ENCODE measurements around the gene LSMEM2.
"Not testable (repeated sequence)": the region's sequence is repeated elsewhere in the genome, so short reads cannot be mapped to it uniquely, and the experiment has no call there.

The LSMEM2 gene

GRCh38 chr3:50264964-50265485 lies 13.9 kb upstream of the LSMEM2 start:
- Mint-ChIP-seq H3K36me3 (ENCODE audit: low read depth) (no peaks in the 10 kb centered on the region), H3K9me3 (no peaks in the 10 kb centered on the region), H3K4me3 (no peak overlapping the region), H3K27ac (no peak overlapping the region), H3K27me3 (ENCODE audit: low read depth) (peaks cover 14% of the 10 kb centered on the region), H3K4me1 (ENCODE audit: low read depth) (no peaks in the 10 kb centered on the region)
- no peak for DNase-seq (ENCODE audit: low spot score)

GRCh38 chr3:50265571-50265970 lies 13.3 kb upstream of the LSMEM2 start:
- no peaks in the 10 kb centered on the region for H3K9me3 Mint-ChIP-seq
- H3K4me3 Mint-ChIP-seq: no peak overlapping the region
- no peak for DNase-seq (ENCODE audit: low spot score)
- peaks cover 14% of the 10 kb centered on the region for H3K27me3 Mint-ChIP-seq (ENCODE audit: low read depth)
- H3K27ac Mint-ChIP-seq: no peak overlapping the region
- H3K4me1 Mint-ChIP-seq (ENCODE audit: low read depth): no peaks in the 10 kb centered on the region
- no peaks in the 10 kb centered on the region for H3K36me3 Mint-ChIP-seq (ENCODE audit: low read depth)

- Mint-ChIP-seq H3K4me3 (no peak overlapping the region), H3K9me3 (no peaks in the 10 kb centered on the region), H3K4me1 (ENCODE audit: low read depth) (no peaks in the 10 kb centered on the region), H3K27ac (no peak overlapping the region), H3K36me3 (ENCODE audit: low read depth) (no peaks in the 10 kb centered on the region), H3K27me3 (ENCODE audit: low read depth) (peaks cover 14% of the 10 kb centered on the region)
- DNase-seq (ENCODE audit: low spot score): no peak
Measured at GRCh38 chr3:50266017-50266416, 12.9 kb upstream of the LSMEM2 start.

- peaks cover 14% of the 10 kb centered on the region for H3K27me3 Mint-ChIP-seq (ENCODE audit: low read depth)
- H3K9me3 Mint-ChIP-seq: no peaks in the 10 kb centered on the region
- H3K36me3 Mint-ChIP-seq (ENCODE audit: low read depth): no peaks in the 10 kb centered on the region
- H3K4me1 Mint-ChIP-seq (ENCODE audit: low read depth): no peaks in the 10 kb centered on the region
- H3K27ac Mint-ChIP-seq: no peak overlapping the region
- no peak for DNase-seq (ENCODE audit: low spot score)
- H3K4me3 Mint-ChIP-seq: no peak overlapping the region
Measured at GRCh38 chr3:50266836-50267235, 12.1 kb upstream of the LSMEM2 start.

GRCh38 chr3:50267280-50267913 lies 11.5 kb upstream of the LSMEM2 start:
- Mint-ChIP-seq H3K9me3 (no peaks in the 10 kb centered on the region), H3K4me1 (ENCODE audit: low read depth) (no peaks in the 10 kb centered on the region), H3K36me3 (ENCODE audit: low read depth) (no peaks in the 10 kb centered on the region), H3K27me3 (ENCODE audit: low read depth) (peaks cover 14% of the 10 kb centered on the region), H3K27ac (no peak overlapping the region), H3K4me3 (no peak overlapping the region)
- no peak for DNase-seq (ENCODE audit: low spot score)

GRCh38 chr3:50268276-50268675 lies 10.6 kb upstream of the LSMEM2 start:
- H3K27ac Mint-ChIP-seq: no peak overlapping the region
- no peaks in the 10 kb centered on the region for H3K9me3 Mint-ChIP-seq
- H3K27me3 Mint-ChIP-seq (ENCODE audit: low read depth): peaks cover 18% of the 10 kb centered on the region
- no peaks in the 10 kb centered on the region for H3K36me3 Mint-ChIP-seq (ENCODE audit: low read depth)
- H3K4me1 Mint-ChIP-seq (ENCODE audit: low read depth): peaks cover 5% of the 10 kb centered on the region
- no peak overlapping the region for H3K4me3 Mint-ChIP-seq
- no peak for DNase-seq (ENCODE audit: low spot score)

GRCh38 chr3:50268703-50269451 lies 10.0 kb upstream of the LSMEM2 start, which contains the start of gene SEMA3B:
Gene SEMA3B, plus strand, starts transcription at chr3:50269147. Its CDS starts 94 bp downstream, at chr3:50269241.
- Mint-ChIP-seq H3K36me3 (ENCODE audit: low read depth) (no peaks in the 10 kb centered on the region), H3K9me3 (no peaks in the 10 kb centered on the region), H3K27me3 (ENCODE audit: low read depth) (peaks cover 21% of the 10 kb centered on the region), H3K4me3 (no peak within 1 kb of the TSS), H3K27ac (no peak within 1 kb of the TSS), H3K4me1 (ENCODE audit: low read depth) (peaks cover 5% of the 10 kb centered on the region)
- DNase-seq (ENCODE audit: low spot score): no peak

GRCh38 chr3:50269460-50269859 lies 9.4 kb upstream of the LSMEM2 start:
- no peak overlapping the region for H3K4me3 Mint-ChIP-seq
- H3K36me3 Mint-ChIP-seq (ENCODE audit: low read depth): no peaks in the 10 kb centered on the region
- no peak for DNase-seq (ENCODE audit: low spot score)
- no peak overlapping the region for H3K27ac Mint-ChIP-seq
- no peaks in the 10 kb centered on the region for H3K9me3 Mint-ChIP-seq
- peaks cover 10% of the 10 kb centered on the region for H3K4me1 Mint-ChIP-seq (ENCODE audit: low read depth)
- H3K27me3 Mint-ChIP-seq (ENCODE audit: low read depth): peaks cover 26% of the 10 kb centered on the region

- Mint-ChIP-seq H3K4me3 (no peak overlapping the region), H3K4me1 (ENCODE audit: low read depth) (peaks cover 13% of the 10 kb centered on the region), H3K9me3 (no peaks in the 10 kb centered on the region), H3K36me3 (ENCODE audit: low read depth) (no peaks in the 10 kb centered on the region), H3K27ac (no peak overlapping the region), H3K27me3 (ENCODE audit: low read depth) (peaks cover 32% of the 10 kb centered on the region)
- DNase-seq (ENCODE audit: low spot score): no peak
Measured at GRCh38 chr3:50269977-50270413, 8.9 kb upstream of the LSMEM2 start.

- Mint-ChIP-seq H3K9me3 (no peaks in the 10 kb centered on the region), H3K36me3 (ENCODE audit: low read depth) (no peaks in the 10 kb centered on the region), H3K4me3 (no peak overlapping the region), H3K4me1 (ENCODE audit: low read depth) (peaks cover 13% of the 10 kb centered on the region), H3K27me3 (ENCODE audit: low read depth) (peaks cover 38% of the 10 kb centered on the region), H3K27ac (no peak overlapping the region)
- DNase-seq (ENCODE audit: low spot score): no peak
Measured at GRCh38 chr3:50270422-50271224, 8.3 kb upstream of the LSMEM2 start.

GRCh38 chr3:50271314-50271936 lies 7.5 kb upstream of the LSMEM2 start:
- no peak overlapping the region for H3K4me3 Mint-ChIP-seq
- peak overlapping the region; percentile 34 for H3K27ac Mint-ChIP-seq
- H3K4me1 Mint-ChIP-seq (ENCODE audit: low read depth): peaks cover 16% of the 10 kb centered on the region
- peaks cover 40% of the 10 kb centered on the region for H3K27me3 Mint-ChIP-seq (ENCODE audit: low read depth)
- no peak for DNase-seq (ENCODE audit: low spot score)
- H3K36me3 Mint-ChIP-seq (ENCODE audit: low read depth): no peaks in the 10 kb centered on the region
- no peaks in the 10 kb centered on the region for H3K9me3 Mint-ChIP-seq

- Mint-ChIP-seq H3K27me3 (ENCODE audit: low read depth) (peaks cover 43% of the 10 kb centered on the region), H3K4me1 (ENCODE audit: low read depth) (peaks cover 16% of the 10 kb centered on the region)
- H3K4me3 Mint-ChIP-seq; H3K27ac Mint-ChIP-seq; H3K9me3 Mint-ChIP-seq; DNase-seq (ENCODE audit: low spot score); H3K36me3 Mint-ChIP-seq (ENCODE audit: low read depth): not testable (repeated sequence)
Measured at GRCh38 chr3:50272538-50272910, 6.4 kb upstream of the LSMEM2 start.

GRCh38 chr3:50272911-50273688 lies 5.8 kb upstream of the LSMEM2 start:
- Mint-ChIP-seq H3K4me1 (ENCODE audit: low read depth) (peaks cover 16% of the 10 kb centered on the region), H3K27ac (no peak overlapping the region), H3K9me3 (no peaks in the 10 kb centered on the region), H3K4me3 (peak overlapping the region; percentile 80), H3K27me3 (ENCODE audit: low read depth) (peaks cover 43% of the 10 kb centered on the region), H3K36me3 (ENCODE audit: low read depth) (no peaks in the 10 kb centered on the region)
- DNase-seq (ENCODE audit: low spot score): peak; percentile 87
